ENCODE data around the gene EXOC3L2. TPM values are rescaled to one million over a fixed set of nuclear protein-coding genes. Genes with fewer than 3 reads are reported as not detected.

EXOC3L2 gene
- total and polyA plus RNA-seq, 3 experiments from 2014 or later = not detected

- Mint-ChIP-seq H3K9me3 (no peaks in the 10 kb centered on the region), H3K4me1 (peaks cover 37 to 56% (median 45%) of the 10 kb centered on the region in 3 donors), H3K27me3 (no peaks in the 10 kb centered on the region), H3K27ac (peak overlapping the region in 4 of 8 donors; percentile 54 to 82 (median 72)), H3K4me3 (peak overlapping the region; percentile 69 to 90 (median 76)), H3K36me3 (peaks cover 0 to 30% (median 3%) of the 10 kb centered on the region in 3 donors)
- Histone ChIP-seq H3K4me1 (ENCODE audit: insufficient read depth, low read length) (peaks cover 31% of the 10 kb centered on the region), H3K27me3 (ENCODE audit: insufficient read depth, low read length, poor library complexity, severe bottlenecking) (no peaks in the 10 kb centered on the region), H3K4me3 (ENCODE audit: low read length) (peak overlapping the region; percentile 26), H3K36me3 (ENCODE audit: insufficient read depth, low read length) (peaks cover 9% of the 10 kb centered on the region), H3K9me3 (ENCODE audit: low read length) (no peaks in the 10 kb centered on the region), H3K27ac (ENCODE audit: low read depth, low read length) (peak overlapping the region; percentile 89)
- ChIA-PET POLR2A (interaction anchor here (1.4 to 2.8 kb wide), 3 partner anchors 27 to 141 kb away, joined by 5 to 24 read pairs (median 19); partner anchors contain the start of genes CLASRP and PPP1R37), CTCF (interaction anchor here (1.7 kb wide), 1 partner anchor 121 kb away, joined by 5 read pairs; no protein-coding TSS in a partner anchor)
- DNase-seq = no peak
Observed at GRCh38 chr19:45179892-45180370, 65.3 kb downstream of the EXOC3L2 start.

- ChIA-PET POLR2A (interaction anchor here (0.6 to 2.8 kb wide), 8 partner anchors 15 to 723 kb away, joined by 3 to 24 read pairs (median 5); partner anchors contain the start of genes CLASRP, DMPK, MYPOP and PPP1R37), CTCF (interaction anchor here (1.1 to 2.0 kb wide), 9 partner anchors 9 to 92 kb away, joined by 3 to 16 read pairs (median 5); partner anchors contain the start of gene PPP1R37)
- peaks cover 0 to 30% (median 3%) of the 10 kb centered on the region in 3 donors for H3K36me3 Mint-ChIP-seq
- H3K27ac Mint-ChIP-seq = peak overlapping the region; percentile 77 to 98 (median 94)
- Histone ChIP-seq H3K27ac (ENCODE audit: low read depth, low read length) (peak overlapping the region; percentile 89), H3K4me1 (ENCODE audit: insufficient read depth, low read length) (peaks cover 31% of the 10 kb centered on the region), H3K9me3 (ENCODE audit: low read length) (no peaks in the 10 kb centered on the region), H3K36me3 (ENCODE audit: insufficient read depth, low read length) (peaks cover 9% of the 10 kb centered on the region), H3K27me3 (ENCODE audit: insufficient read depth, low read length, poor library complexity, severe bottlenecking) (no peaks in the 10 kb centered on the region), H3K4me3 (ENCODE audit: low read length) (peak overlapping the region; percentile 99)
- H3K4me1 Mint-ChIP-seq = peaks cover 35 to 54% (median 43%) of the 10 kb centered on the region in 3 donors
- H3K27me3 Mint-ChIP-seq = no peaks in the 10 kb centered on the region
- peak overlapping the region; percentile 82 to 95 (median 91) for H3K4me3 Mint-ChIP-seq
- DNase-seq = peak in 4 of 5 donors; percentile 17 to 65 (median 37)
- no peaks in the 10 kb centered on the region for H3K9me3 Mint-ChIP-seq
Observed at GRCh38 chr19:45179072-45179891, 65.9 kb downstream of the EXOC3L2 start.

- H3K27me3 ChIP-seq (ENCODE audit: insufficient read depth, low read length, poor library complexity, severe bottlenecking) = no peaks in the 10 kb centered on the region
- Mint-ChIP-seq H3K9me3 (no peaks in the 10 kb centered on the region), H3K36me3 (peaks cover 0 to 30% (median 3%) of the 10 kb centered on the region in 3 donors), H3K27me3 (no peaks in the 10 kb centered on the region), H3K4me1 (peaks cover 35 to 52% (median 43%) of the 10 kb centered on the region in 3 donors), H3K27ac (peak within 1 kb of the TSS; percentile 77 to 98 (median 95)), H3K4me3 (peak within 1 kb of the TSS; percentile 82 to 95 (median 91))
- ChIA-PET CTCF (interaction anchor here (1.1 to 2.0 kb wide), 10 partner anchors 9 to 92 kb away, joined by 3 to 16 read pairs (median 5); partner anchors contain the start of gene PPP1R37), POLR2A (interaction anchor here (0.6 to 2.8 kb wide), 9 partner anchors 9 to 724 kb away, joined by 3 to 24 read pairs (median 5); partner anchors contain the start of genes CLASRP, DMPK, MYPOP and PPP1R37)
- DNase-seq = peak; percentile 100
- H3K9me3 ChIP-seq (ENCODE audit: low read length) = no peaks in the 10 kb centered on the region
- peaks cover 36% of the 10 kb centered on the region for H3K4me1 ChIP-seq (ENCODE audit: insufficient read depth, low read length)
- H3K4me3 ChIP-seq (ENCODE audit: low read length) = peak within 1 kb of the TSS; percentile 99
- peak within 1 kb of the TSS; percentile 94 for H3K27ac ChIP-seq (ENCODE audit: low read depth, low read length)
- H3K36me3 ChIP-seq (ENCODE audit: insufficient read depth, low read length) = peaks cover 9% of the 10 kb centered on the region
Observed at GRCh38 chr19:45178262-45179071, 66.7 kb downstream of the EXOC3L2 start, which contains the start of gene BLOC1S3. BLOC1S3 (plus strand) TSS chr19:45178784; CDS start chr19:45179297, 513 bp downstream.

GRCh38 chr19:45177817-45178261 lies 67.4 kb downstream of the EXOC3L2 start, which contains the start of gene TRAPPC6A:
TRAPPC6A (minus strand) TSS chr19:45178237; CDS start chr19:45178218, 19 bp downstream.
- Histone ChIP-seq H3K27me3 (ENCODE audit: insufficient read depth, low read length, poor library complexity, severe bottlenecking) (no peaks in the 10 kb centered on the region), H3K9me3 (ENCODE audit: low read length) (no peaks in the 10 kb centered on the region), H3K4me1 (ENCODE audit: insufficient read depth, low read length) (peaks cover 39% of the 10 kb centered on the region), H3K36me3 (ENCODE audit: insufficient read depth, low read length) (peaks cover 9% of the 10 kb centered on the region), H3K4me3 (ENCODE audit: low read length) (peak within 1 kb of the TSS; percentile 99), H3K27ac (ENCODE audit: low read depth, low read length) (peak within 1 kb of the TSS; percentile 94)
- Mint-ChIP-seq H3K4me1 (peaks cover 36 to 52% (median 42%) of the 10 kb centered on the region in 3 donors), H3K9me3 (no peaks in the 10 kb centered on the region), H3K36me3 (peaks cover 0 to 28% (median 3%) of the 10 kb centered on the region in 3 donors), H3K4me3 (peak within 1 kb of the TSS; percentile 82 to 95 (median 91)), H3K27ac (peak within 1 kb of the TSS; percentile 77 to 98 (median 95)), H3K27me3 (no peaks in the 10 kb centered on the region)
- ChIA-PET POLR2A (interaction anchor here (1.0 to 2.8 kb wide), 6 partner anchors 10 to 725 kb away, joined by 4 to 24 read pairs (median 5); partner anchors contain the start of genes MYPOP and PPP1R37), CTCF (interaction anchor here (1.1 to 2.0 kb wide), 9 partner anchors 10 to 91 kb away, joined by 3 to 16 read pairs (median 5); partner anchors contain the start of gene PPP1R37)
- DNase-seq = no peak

- Histone ChIP-seq H3K4me3 (ENCODE audit: low read length) (no peak overlapping the region), H3K27ac (ENCODE audit: low read depth, low read length) (no peak overlapping the region), H3K36me3 (ENCODE audit: insufficient read depth, low read length) (no peaks in the 10 kb centered on the region), H3K9me3 (ENCODE audit: low read length) (no peaks in the 10 kb centered on the region), H3K27me3 (ENCODE audit: insufficient read depth, low read length, poor library complexity, severe bottlenecking) (no peaks in the 10 kb centered on the region), H3K4me1 (ENCODE audit: insufficient read depth, low read length) (peaks cover 49% of the 10 kb centered on the region)
- Mint-ChIP-seq H3K27ac (peak overlapping the region in 6 of 8 donors; percentile 7 to 71 (median 50)), H3K4me3 (peak overlapping the region in 6 of 7 donors; percentile 5 to 79 (median 36)), H3K9me3 (no peaks in the 10 kb centered on the region), H3K27me3 (no peaks in the 10 kb centered on the region), H3K36me3 (peaks cover 0 to 15% (median 0%) of the 10 kb centered on the region in 3 donors), H3K4me1 (peaks cover 39 to 56% (median 45%) of the 10 kb centered on the region in 3 donors)
- POLR2A ChIA-PET = no interaction called here
- CTCF ChIA-PET = no interaction called here
- DNase-seq = no peak
Observed at GRCh38 chr19:45175515-45176345, 69.5 kb downstream of the EXOC3L2 start.

- peak overlapping the region in 2 of 8 donors; percentile 15 to 77 for H3K27ac Mint-ChIP-seq
- peaks cover 56% of the 10 kb centered on the region for H3K4me1 ChIP-seq (ENCODE audit: insufficient read depth, low read length)
Observed at GRCh38 chr19:45173816-45174215, 71.4 kb downstream of the EXOC3L2 start.

More at GRCh38 chr19:45173816-45174215, 71.4 kb downstream of the EXOC3L2 start:
- Histone ChIP-seq H3K36me3 (ENCODE audit: insufficient read depth, low read length) (no peaks in the 10 kb centered on the region), H3K27me3 (ENCODE audit: insufficient read depth, low read length, poor library complexity, severe bottlenecking) (no peaks in the 10 kb centered on the region), H3K4me3 (ENCODE audit: low read length) (no peak overlapping the region), H3K27ac (ENCODE audit: low read depth, low read length) (no peak overlapping the region), H3K9me3 (ENCODE audit: low read length) (no peaks in the 10 kb centered on the region)
- H3K9me3 Mint-ChIP-seq = no peaks in the 10 kb centered on the region
- peaks cover 0 to 8% (median 0%) of the 10 kb centered on the region in 3 donors for H3K36me3 Mint-ChIP-seq
- no peak for DNase-seq
- POLR2A ChIA-PET = no interaction called here
- CTCF ChIA-PET = no interaction called here
- H3K27me3 Mint-ChIP-seq = no peaks in the 10 kb centered on the region
- H3K4me3 Mint-ChIP-seq = no peak overlapping the region
- peaks cover 37 to 62% (median 49%) of the 10 kb centered on the region in 3 donors for H3K4me1 Mint-ChIP-seq

Data from CD8-positive, alpha-beta memory T cell (primary cell).